Measurements from ENCODE around the gene DPEP3. TPM values are rescaled to one million over a fixed set of nuclear protein-coding genes. Genes with fewer than 3 reads are reported as not detected.

DPEP3 gene
- total and polyA plus RNA-seq, 10 of the 15 experiments (the other 5 are each of a cell fraction or from before 2014, with no cell fraction given), result not detected

DNA sequence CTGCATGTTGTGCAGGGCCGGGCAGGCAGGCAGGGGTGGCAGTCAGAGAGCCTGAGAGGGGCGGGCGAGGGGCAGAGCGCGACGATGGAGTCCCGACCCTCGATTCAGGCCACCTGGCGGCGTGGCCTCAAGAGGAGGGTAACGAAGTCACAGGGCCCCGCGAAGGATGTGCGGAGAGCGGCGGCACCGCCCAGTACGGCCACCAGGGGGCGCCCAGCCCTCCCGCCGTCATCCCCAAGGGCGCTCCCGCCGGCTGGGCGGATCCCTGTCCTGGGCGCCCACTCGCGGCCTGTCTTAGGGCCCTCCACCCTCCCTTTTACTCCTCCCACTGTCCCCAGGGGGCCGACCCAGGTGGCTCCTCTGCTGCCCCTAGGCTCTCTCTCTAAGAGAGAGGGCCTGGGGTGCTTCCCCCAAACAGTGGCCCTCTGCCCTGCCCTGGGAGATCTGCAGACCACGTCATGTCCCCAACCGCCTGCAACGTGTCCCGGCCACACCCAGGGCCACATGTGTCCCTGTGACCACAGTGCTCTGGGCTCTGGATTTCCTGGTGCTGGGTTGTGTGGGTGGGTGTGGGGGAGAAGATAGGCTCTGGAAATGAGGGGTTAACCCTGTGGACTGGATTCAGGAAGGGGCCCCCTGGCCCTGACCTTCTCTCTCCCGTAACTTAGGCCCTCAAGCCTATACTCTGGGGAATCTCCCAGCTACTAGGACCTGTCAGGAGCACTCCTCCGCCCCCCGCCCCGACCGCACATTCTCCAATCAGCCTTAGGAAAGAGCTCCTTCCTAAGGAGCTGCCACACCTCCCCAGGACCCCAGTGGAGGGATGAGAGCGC, 13.1 kb upstream of the DPEP3 start (continued):
- TF ChIP-seq, protein P1, sequence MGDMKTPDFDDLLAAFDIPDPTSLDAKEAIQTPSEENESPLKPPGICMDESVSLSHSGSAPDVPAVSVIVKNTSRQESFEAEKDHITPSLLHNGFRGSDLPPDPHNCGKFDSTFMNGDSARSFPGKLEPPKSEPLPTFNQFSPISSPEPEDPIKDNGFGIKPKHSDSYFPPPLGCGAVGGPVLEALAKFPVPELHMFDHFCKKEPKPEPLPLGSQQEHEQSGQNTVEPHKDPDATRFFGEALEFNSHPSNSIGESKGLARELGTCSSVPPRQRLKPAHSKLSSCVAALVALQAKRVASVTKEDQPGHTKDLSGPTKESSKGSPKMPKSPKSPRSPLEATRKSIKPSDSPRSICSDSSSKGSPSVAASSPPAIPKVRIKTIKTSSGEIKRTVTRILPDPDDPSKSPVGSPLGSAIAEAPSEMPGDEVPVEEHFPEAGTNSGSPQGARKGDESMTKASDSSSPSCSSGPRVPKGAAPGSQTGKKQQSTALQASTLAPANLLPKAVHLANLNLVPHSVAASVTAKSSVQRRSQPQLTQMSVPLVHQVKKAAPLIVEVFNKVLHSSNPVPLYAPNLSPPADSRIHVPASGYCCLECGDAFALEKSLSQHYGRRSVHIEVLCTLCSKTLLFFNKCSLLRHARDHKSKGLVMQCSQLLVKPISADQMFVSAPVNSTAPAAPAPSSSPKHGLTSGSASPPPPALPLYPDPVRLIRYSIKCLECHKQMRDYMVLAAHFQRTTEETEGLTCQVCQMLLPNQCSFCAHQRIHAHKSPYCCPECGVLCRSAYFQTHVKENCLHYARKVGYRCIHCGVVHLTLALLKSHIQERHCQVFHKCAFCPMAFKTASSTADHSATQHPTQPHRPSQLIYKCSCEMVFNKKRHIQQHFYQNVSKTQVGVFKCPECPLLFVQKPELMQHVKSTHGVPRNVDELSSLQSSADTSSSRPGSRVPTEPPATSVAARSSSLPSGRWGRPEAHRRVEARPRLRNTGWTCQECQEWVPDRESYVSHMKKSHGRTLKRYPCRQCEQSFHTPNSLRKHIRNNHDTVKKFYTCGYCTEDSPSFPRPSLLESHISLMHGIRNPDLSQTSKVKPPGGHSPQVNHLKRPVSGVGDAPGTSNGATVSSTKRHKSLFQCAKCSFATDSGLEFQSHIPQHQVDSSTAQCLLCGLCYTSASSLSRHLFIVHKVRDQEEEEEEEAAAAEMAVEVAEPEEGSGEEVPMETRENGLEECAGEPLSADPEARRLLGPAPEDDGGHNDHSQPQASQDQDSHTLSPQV (IDR thresholded peaks at IDR 0.05), result peak; percentile 81; the same call in 1 of the 2 replicates
- no peak for TF ChIP-seq MTA2 (IDR thresholded peaks at IDR 0.05; ENCODE audit: low read depth)
- no peak for TF ChIP-seq ZNF274 (IDR thresholded peaks at IDR 0.05; ENCODE audit: insufficient read depth, insufficient read length)
- TF ChIP-seq TBL1XR1 (IDR thresholded peaks at IDR 0.05; ENCODE audit: low read depth, low read length), result peak; percentile 78; the same call in 1 of the 2 replicates
- TF ChIP-seq IKZF1 (conservative IDR thresholded peaks at IDR 0.05), result peak; percentile 77
- no peak for TF ChIP-seq ZNF622 (IDR thresholded peaks at IDR 0.05)
- TF ChIP-seq, protein P2, sequence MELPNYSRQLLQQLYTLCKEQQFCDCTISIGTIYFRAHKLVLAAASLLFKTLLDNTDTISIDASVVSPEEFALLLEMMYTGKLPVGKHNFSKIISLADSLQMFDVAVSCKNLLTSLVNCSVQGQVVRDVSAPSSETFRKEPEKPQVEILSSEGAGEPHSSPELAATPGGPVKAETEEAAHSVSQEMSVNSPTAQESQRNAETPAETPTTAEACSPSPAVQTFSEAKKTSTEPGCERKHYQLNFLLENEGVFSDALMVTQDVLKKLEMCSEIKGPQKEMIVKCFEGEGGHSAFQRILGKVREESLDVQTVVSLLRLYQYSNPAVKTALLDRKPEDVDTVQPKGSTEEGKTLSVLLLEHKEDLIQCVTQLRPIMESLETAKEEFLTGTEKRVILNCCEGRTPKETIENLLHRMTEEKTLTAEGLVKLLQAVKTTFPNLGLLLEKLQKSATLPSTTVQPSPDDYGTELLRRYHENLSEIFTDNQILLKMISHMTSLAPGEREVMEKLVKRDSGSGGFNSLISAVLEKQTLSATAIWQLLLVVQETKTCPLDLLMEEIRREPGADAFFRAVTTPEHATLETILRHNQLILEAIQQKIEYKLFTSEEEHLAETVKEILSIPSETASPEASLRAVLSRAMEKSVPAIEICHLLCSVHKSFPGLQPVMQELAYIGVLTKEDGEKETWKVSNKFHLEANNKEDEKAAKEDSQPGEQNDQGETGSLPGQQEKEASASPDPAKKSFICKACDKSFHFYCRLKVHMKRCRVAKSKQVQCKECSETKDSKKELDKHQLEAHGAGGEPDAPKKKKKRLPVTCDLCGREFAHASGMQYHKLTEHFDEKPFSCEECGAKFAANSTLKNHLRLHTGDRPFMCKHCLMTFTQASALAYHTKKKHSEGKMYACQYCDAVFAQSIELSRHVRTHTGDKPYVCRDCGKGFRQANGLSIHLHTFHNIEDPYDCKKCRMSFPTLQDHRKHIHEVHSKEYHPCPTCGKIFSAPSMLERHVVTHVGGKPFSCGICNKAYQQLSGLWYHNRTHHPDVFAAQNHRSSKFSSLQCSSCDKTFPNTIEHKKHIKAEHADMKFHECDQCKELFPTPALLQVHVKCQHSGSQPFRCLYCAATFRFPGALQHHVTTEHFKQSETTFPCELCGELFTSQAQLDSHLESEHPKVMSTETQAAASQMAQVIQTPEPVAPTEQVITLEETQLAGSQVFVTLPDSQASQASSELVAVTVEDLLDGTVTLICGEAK (IDR thresholded peaks at IDR 0.05; ENCODE audit: borderline replicate concordance), result no peak
- TF ChIP-seq, protein P3, sequence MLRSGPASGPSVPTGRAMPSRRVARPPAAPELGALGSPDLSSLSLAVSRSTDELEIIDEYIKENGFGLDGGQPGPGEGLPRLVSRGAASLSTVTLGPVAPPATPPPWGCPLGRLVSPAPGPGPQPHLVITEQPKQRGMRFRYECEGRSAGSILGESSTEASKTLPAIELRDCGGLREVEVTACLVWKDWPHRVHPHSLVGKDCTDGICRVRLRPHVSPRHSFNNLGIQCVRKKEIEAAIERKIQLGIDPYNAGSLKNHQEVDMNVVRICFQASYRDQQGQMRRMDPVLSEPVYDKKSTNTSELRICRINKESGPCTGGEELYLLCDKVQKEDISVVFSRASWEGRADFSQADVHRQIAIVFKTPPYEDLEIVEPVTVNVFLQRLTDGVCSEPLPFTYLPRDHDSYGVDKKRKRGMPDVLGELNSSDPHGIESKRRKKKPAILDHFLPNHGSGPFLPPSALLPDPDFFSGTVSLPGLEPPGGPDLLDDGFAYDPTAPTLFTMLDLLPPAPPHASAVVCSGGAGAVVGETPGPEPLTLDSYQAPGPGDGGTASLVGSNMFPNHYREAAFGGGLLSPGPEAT (IDR thresholded peaks at IDR 0.05; ENCODE audit: low read depth), result 0 out of 2 replicates have a peak, but pooled peaks have one; percentile 12
- TF ChIP-seq, protein P4, sequence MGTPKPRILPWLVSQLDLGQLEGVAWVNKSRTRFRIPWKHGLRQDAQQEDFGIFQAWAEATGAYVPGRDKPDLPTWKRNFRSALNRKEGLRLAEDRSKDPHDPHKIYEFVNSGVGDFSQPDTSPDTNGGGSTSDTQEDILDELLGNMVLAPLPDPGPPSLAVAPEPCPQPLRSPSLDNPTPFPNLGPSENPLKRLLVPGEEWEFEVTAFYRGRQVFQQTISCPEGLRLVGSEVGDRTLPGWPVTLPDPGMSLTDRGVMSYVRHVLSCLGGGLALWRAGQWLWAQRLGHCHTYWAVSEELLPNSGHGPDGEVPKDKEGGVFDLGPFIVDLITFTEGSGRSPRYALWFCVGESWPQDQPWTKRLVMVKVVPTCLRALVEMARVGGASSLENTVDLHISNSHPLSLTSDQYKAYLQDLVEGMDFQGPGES (IDR thresholded peaks at IDR 0.05), result no peak
- TF ChIP-seq RB1 (IDR thresholded peaks at IDR 0.05; ENCODE audit: borderline replicate concordance), result peak; percentile 94; the same call in 1 of the 2 replicates
- peak; percentile 41 for TF ChIP-seq RUNX3 (IDR thresholded peaks at IDR 0.05; ENCODE audit: low read length)
- TF ChIP-seq GABPA (IDR thresholded peaks at IDR 0.05; ENCODE audit: low read depth), result no peak
- peak; percentile 70 for TF ChIP-seq POLR2A (IDR thresholded peaks at IDR 0.05; ENCODE audit: low read depth, low read length)
- TF ChIP-seq BHLHE40 (IDR thresholded peaks at IDR 0.05; ENCODE audit: borderline replicate concordance in 1 of 2, low read depth in 2 of 2, low read length in 1 of 2), result peak; percentile 28 to 50; a peak in 3 of 4 replicates
- TF ChIP-seq, protein P5, sequence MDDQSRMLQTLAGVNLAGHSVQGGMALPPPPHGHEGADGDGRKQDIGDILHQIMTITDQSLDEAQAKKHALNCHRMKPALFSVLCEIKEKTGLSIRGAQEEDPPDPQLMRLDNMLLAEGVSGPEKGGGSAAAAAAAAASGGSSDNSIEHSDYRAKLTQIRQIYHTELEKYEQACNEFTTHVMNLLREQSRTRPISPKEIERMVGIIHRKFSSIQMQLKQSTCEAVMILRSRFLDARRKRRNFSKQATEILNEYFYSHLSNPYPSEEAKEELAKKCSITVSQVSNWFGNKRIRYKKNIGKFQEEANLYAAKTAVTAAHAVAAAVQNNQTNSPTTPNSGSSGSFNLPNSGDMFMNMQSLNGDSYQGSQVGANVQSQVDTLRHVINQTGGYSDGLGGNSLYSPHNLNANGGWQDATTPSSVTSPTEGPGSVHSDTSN (IDR thresholded peaks at IDR 0.05; ENCODE audit: insufficient replicate concordance, low read depth, low read length), result no peak

All from GM12878 (cell line).